Activated CD8-positive, alpha-beta T cell treated with anti-CD3 and anti-CD28 coated beads for 36 hours (primary cell): ENCODE results near the gene IL17C. TPM values are rescaled to one million over a fixed set of nuclear protein-coding genes. Genes with fewer than 3 reads are reported as not detected.

ENCODE experiments used
- ATAC-seq: fragments of 200-7000 bp; cut with Tn5 transposase; one replicate; pipeline ENCODE4 v1.10.0; 2021; ENCODE audit warnings: mild to moderate bottlenecking, moderate library complexity
- CTCF ChIA-PET: fragments of 350-600 bp; sonication (Branson Sonifier 250); formaldehyde crosslinking; loops from one replicate; lab custom pipeline; 2021; ENCODE audit warnings: antibody characterized with exemption; lab: Charles Lee
- POLR2A ChIA-PET: fragments of 350-600 bp; sonication (Branson Sonifier 250); formaldehyde crosslinking; loops from one replicate; lab custom pipeline; 2021; ENCODE audit warnings: antibody characterized with exemption; lab: Charles Lee
- DNase-seq: peaks from one replicate; pipeline ENCODE4 v3.0.0-alpha.2; 2020
- H3K27ac Mint-ChIP-seq: one replicate; pipeline ENCODE4 v1.8.0; 2021; ENCODE audit warnings: mild to moderate bottlenecking, mixed read lengths
- H3K27me3 Mint-ChIP-seq: one replicate; pipeline ENCODE4 v1.8.0; 2021; ENCODE audit warnings: mixed read lengths
- H3K36me3 Mint-ChIP-seq: one replicate; pipeline ENCODE4 v1.8.0; 2021; ENCODE audit warnings: low read depth, mixed read lengths
- H3K4me1 Mint-ChIP-seq: one replicate; pipeline ENCODE4 v1.8.0; 2021; ENCODE audit warnings: low read depth, mixed read lengths
- H3K4me3 Mint-ChIP-seq: one replicate; pipeline ENCODE4 v1.8.0; 2021; ENCODE audit warnings: mild to moderate bottlenecking, moderate library complexity, mixed read lengths
- H3K9me3 Mint-ChIP-seq: one replicate; pipeline ENCODE4 v1.8.0; 2021; ENCODE audit warnings: mixed read lengths
- CTCF ChIP-seq: fragments of 200-600 bp; IDR thresholded peaks from one replicate; pipeline ENCODE4 v1.8.0; 2022; ENCODE audit warnings: antibody characterized with exemption, mild to moderate bottlenecking
- intact Hi-C: fragments of 100-400 bp; cut with micrococcal nuclease; formaldehyde crosslinking; loops from one replicate; pipeline ENCODE4 v1.10.0; 2022
- total RNA-seq, 2 experiments: library from RNA; stranded (reverse); gene quantifications; one replicate each; pipeline ENCODE4 v1.2.3, GENCODE V29; 2021

The IL17C gene
- total RNA-seq, 2 experiments from 2014 or later, result 0.31 TPM; not detected in 1

- Mint-ChIP-seq H3K36me3 (peaks cover 22% of the 10 kb centered on the region), H3K9me3 (no peaks in the 10 kb centered on the region), H3K27me3 (no peaks in the 10 kb centered on the region), H3K27ac (peak overlapping the region; percentile 7), H3K4me3 (no peak overlapping the region), H3K4me1 (peaks cover 10% of the 10 kb centered on the region)
- POLR2A ChIA-PET, result interaction anchor here (1.0 kb wide), 1 partner anchor 17 kb away, joined by 3 read pairs; no protein-coding TSS in a partner anchor
- TF ChIP-seq CTCF, result no peak
- DNase-seq (no peak), ATAC-seq (no peak)
- intact Hi-C loops, result no loop called here
- CTCF ChIA-PET, result interaction anchor here (0.6 to 2.9 kb wide), 2 partner anchors 19 to 27 kb away, joined by 3 to 9 read pairs; no protein-coding TSS in a partner anchor
Observed at GRCh38 chr16:88653596-88654362, 15.4 kb downstream of the IL17C start.

DNA sequence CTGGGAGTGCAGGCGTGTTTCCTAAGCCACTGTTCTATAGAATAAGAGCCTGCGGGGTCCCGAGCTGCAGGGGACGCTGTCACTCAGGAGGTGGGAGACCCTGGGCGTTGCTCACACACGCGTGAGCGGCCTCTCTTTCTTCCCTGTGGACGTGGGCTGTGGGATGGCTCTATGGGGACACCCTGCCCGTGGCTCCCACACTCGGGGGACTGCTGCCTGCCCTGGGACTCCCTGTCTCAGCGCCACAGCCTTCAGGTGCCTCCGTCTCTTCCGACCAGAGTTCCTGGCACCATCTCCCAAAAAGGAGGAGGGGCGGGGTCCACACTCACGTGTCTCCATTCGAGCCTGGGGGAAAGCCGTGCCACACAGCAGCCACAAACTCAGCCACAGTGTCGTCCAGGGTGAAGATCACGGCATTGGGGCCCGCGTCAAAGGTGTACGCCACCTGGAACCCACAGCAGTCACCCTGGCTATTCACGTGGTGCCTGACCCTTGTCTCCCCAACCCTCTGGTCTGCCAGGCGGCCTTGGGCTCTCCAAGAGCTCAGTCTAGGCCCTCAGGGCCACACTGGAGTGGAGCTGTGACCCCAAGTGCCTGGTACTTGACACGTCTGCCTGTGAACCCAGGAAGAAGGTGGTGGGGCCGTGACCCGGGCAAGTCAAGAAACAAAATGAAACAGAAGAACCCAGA lies 16.1 kb downstream of the IL17C start:
- no peak for TF ChIP-seq CTCF
- Mint-ChIP-seq H3K4me1 (peaks cover 5% of the 10 kb centered on the region), H3K27ac (no peak overlapping the region), H3K36me3 (peaks cover 18% of the 10 kb centered on the region), H3K27me3 (no peaks in the 10 kb centered on the region), H3K9me3 (no peaks in the 10 kb centered on the region), H3K4me3 (no peak overlapping the region)
- DNase-seq (no peak), ATAC-seq (no peak)
- ChIA-PET POLR2A (interaction anchor here (1.1 kb wide), 1 partner anchor 11 kb away, joined by 3 read pairs; no protein-coding TSS in a partner anchor), CTCF (interaction anchor here (2.9 kb wide), 1 partner anchor 27 kb away, joined by 9 read pairs; no protein-coding TSS in a partner anchor)
- intact Hi-C loops, result no loop called here

DNA sequence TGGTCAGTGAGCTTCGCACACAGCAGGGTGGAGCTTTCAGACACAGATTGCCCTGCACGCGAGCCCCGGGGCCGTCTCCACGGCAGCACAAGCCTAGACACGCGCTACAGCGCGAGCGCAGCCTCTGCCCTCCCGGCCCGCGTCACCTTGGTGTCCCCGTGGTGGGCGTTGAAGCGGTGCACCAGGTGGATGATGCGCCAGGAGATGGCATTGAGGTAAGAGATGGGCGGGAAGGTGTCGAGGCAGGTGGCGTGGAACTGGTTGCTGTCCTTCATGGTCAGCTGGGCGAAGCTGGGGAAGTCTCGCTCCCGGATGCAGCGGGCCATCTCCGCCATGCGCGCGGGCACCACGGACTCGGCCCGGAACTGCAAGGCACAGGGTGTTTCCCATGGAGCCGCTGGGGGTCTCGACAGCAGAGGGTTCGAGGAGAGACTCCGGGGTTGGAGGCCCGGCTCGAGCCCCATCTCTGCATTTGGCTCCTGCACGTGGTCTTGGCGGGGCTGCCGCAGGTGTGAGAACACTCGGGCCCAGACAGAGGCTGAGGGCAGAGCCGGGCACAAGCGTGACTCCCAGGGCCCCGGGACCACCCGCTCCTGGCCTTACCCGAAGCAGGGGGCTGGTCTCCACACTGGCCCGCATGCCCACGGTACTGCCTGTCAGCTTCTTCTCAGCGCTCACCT lies 16.8 kb downstream of the IL17C start:
- H3K27ac Mint-ChIP-seq, result no peak overlapping the region
- DNase-seq, result no peak
- no peak overlapping the region for H3K4me3 Mint-ChIP-seq
- H3K9me3 Mint-ChIP-seq, result no peaks in the 10 kb centered on the region
- CTCF ChIA-PET, result no interaction called here
- peaks cover 18% of the 10 kb centered on the region for H3K36me3 Mint-ChIP-seq
- ATAC-seq, result no peak
- TF ChIP-seq CTCF, result no peak
- no peaks in the 10 kb centered on the region for H3K27me3 Mint-ChIP-seq
- intact Hi-C loops, result no loop called here
- H3K4me1 Mint-ChIP-seq, result peaks cover 5% of the 10 kb centered on the region
- POLR2A ChIA-PET, result interaction anchor here (1.1 kb wide), 1 partner anchor 11 kb away, joined by 3 read pairs; no protein-coding TSS in a partner anchor

DNA sequence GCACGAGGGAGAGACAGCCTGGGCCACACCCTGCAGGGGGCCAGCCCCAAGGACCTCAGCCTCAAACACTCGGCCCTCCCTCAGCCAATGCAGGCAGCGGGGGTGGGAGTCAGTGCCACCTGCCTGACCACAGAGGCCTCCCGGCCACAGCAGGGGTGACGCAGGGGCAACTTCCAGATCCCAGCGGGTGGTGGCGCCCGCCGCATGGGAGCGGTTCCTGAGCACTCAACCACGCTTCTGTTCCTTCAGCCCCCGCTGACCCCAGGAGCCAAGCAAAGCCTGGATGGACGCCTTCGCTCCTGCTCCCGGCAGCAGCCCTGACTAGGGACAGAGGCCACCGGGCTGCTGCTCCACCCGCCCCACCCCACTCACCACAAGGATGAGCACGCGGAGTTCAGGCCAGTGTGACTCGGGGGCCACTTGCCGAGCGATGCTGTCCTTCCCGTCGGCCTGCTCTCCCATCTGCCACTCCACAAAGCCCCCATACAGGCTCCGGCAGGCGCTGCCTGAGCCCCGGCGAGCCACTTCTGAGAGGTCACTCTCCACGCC lies 17.4 kb downstream of the IL17C start:
- ChIA-PET POLR2A (interaction anchor here (0.6 to 1.1 kb wide), 3 partner anchors 9 to 27 kb away, joined by 3 to 4 read pairs (median 3); no protein-coding TSS in a partner anchor), CTCF (interaction anchor here (1.6 kb wide), 1 partner anchor 46 kb away, joined by 5 read pairs; no protein-coding TSS in a partner anchor)

More for the DNA sequence above, 17.4 kb downstream of the IL17C start:
- no peaks in the 10 kb centered on the region for H3K27me3 Mint-ChIP-seq
- no peaks in the 10 kb centered on the region for H3K9me3 Mint-ChIP-seq
- TF ChIP-seq CTCF, result no peak
- no peak overlapping the region for H3K27ac Mint-ChIP-seq
- intact Hi-C loops, result no loop called here
- ATAC-seq, result no peak
- no peak overlapping the region for H3K4me3 Mint-ChIP-seq
- DNase-seq, result no peak
- peaks cover 5% of the 10 kb centered on the region for H3K4me1 Mint-ChIP-seq
- peaks cover 17% of the 10 kb centered on the region for H3K36me3 Mint-ChIP-seq
